GM18951 (cell line): Measurements from ENCODE around the gene FAM193B.
A peak's percentile ranks its signal among the peaks of the same experiment; 100 is the strongest.
"Not testable (repeated sequence)": the region's sequence is repeated elsewhere in the genome, so short reads cannot be mapped to it uniquely, and the experiment has no call there.

Source experiments
- POLR2A ChIP-seq: IDR thresholded peaks from 4 replicates; pipeline ENCODE4 v1.6.1; 2011; ENCODE audit warnings: mild to moderate bottlenecking; ENCODE audit not compliant: insufficient read length, insufficient read depth; ENCODE audit errors: extremely low read depth
- in situ Hi-C: fragments of 300-500 bp; cut with MboI; formaldehyde crosslinking; loops from one replicate; pipeline ENCODE4 v1.12.0; 2022; ENCODE audit warnings: low sequenced_read_pairs, mixed read lengths, inconsistent platforms; ENCODE audit not compliant: unreplicated experiment

Gene FAM193B

GRCh38 chr5:177594071-177594470 lies 39.7 kb upstream of the FAM193B start:
- in situ Hi-C loops, result no loop called here
- no peak for TF ChIP-seq POLR2A

- TF ChIP-seq POLR2A, result no peak
Observed at GRCh38 chr5:177593511-177593910, 39.1 kb upstream of the FAM193B start.

GRCh38 chr5:177592905-177593304 lies 38.5 kb upstream of the FAM193B start:
- in situ Hi-C loops, result no loop called here
- no peak for TF ChIP-seq POLR2A

More at GRCh38 chr5:177593511-177593910, 39.1 kb upstream of the FAM193B start:
- in situ Hi-C loops, result no loop called here

GRCh38 chr5:177592010-177592834 lies 37.9 kb upstream of the FAM193B start, which contains the start of gene TMED9:
TSS of gene TMED9 (plus strand) at chr5:177592203. CDS start at chr5:177592215, 12 bp downstream.
- TF ChIP-seq POLR2A, result peak; percentile 97
- in situ Hi-C loops, result no loop called here

GRCh38 chr5:177591690-177592009 lies 37.3 kb upstream of the FAM193B start:
- in situ Hi-C loops, result no loop called here
- no peak for TF ChIP-seq POLR2A

GRCh38 chr5:177590406-177590805 lies 36.0 kb upstream of the FAM193B start:
- in situ Hi-C loops, result no loop called here
- no peak for TF ChIP-seq POLR2A

GRCh38 chr5:177588413-177588909 lies 34.1 kb upstream of the FAM193B start:
- in situ Hi-C loops, result no loop called here

GRCh38 chr5:177578316-177578715 lies 24.0 kb upstream of the FAM193B start:
- in situ Hi-C loops, result no loop called here
- no peak for TF ChIP-seq POLR2A

More at GRCh38 chr5:177588413-177588909, 34.1 kb upstream of the FAM193B start:
- TF ChIP-seq POLR2A, result no peak

GRCh38 chr5:177576169-177576568 lies 21.8 kb upstream of the FAM193B start:
- TF ChIP-seq POLR2A, result no peak
- in situ Hi-C loops, result no loop called here

GRCh38 chr5:177575488-177575887 lies 21.1 kb upstream of the FAM193B start:
- in situ Hi-C loops, result no loop called here
- TF ChIP-seq POLR2A, result no peak

GRCh38 chr5:177569894-177570293 lies 15.5 kb upstream of the FAM193B start:
- no peak for TF ChIP-seq POLR2A
- in situ Hi-C loops, result no loop called here

GRCh38 chr5:177568326-177568725 lies 14.0 kb upstream of the FAM193B start:
- TF ChIP-seq POLR2A, result no peak
- in situ Hi-C loops, result no loop called here

GRCh38 chr5:177565046-177565445 lies 10.7 kb upstream of the FAM193B start:
- in situ Hi-C loops, result no loop called here
- no peak for TF ChIP-seq POLR2A

GRCh38 chr5:177559446-177559941 lies 5.1 kb upstream of the FAM193B start:
- in situ Hi-C loops, result not testable (repeated sequence)
